D721Med (cell line): ENCODE data around the gene SEZ6L2.

Source experiments
- DNase-seq: peaks from one replicate; pipeline ENCODE4 v3.0.0; 2011; ENCODE audit warnings: low spot score; ENCODE audit not compliant: insufficient read length
- FAIRE-seq: peaks from 2 replicates; lab custom pipeline; 2011; peaks lifted over from hg19 to GRCh38; lab: Jason Lieb, UNC
- TF ChIP-seq, protein P1 (sequence below): IDR thresholded peaks from 2 replicates; pipeline ENCODE4 v1.5.1; 2012; ENCODE audit warnings: mild to moderate bottlenecking, control low read depth; ENCODE audit not compliant: insufficient read depth; ENCODE audit errors: missing control alignments

SEZ6L2 gene

DNA sequence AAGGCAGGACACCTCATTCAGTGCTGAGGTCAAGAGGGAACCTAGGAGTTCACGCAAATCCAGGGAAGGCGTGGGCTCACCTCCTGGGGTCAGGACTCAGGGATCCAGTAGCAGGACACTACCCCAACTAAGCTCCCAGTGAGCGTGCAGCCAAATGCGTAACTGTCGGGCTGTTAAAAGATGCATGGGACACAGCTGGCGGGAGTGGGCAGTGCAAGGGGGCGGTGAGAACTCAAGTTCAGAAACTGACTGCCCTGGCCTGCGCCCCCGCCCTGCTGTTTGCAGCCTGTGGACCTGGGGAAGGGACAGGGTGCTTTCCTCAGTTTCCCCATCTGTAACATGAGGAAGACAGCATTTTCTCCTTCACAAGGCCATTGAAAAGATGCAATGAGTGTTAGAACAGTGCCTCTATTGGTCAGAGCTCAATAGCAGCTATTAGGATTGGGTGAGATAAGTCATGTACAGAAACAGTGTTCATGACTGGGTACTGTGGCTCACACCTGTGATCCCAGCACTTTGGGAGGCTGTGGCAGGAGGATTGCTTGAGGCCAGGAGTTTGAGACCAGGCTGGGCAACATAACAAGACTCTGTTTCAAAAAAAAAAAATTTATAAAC, 56.5 kb downstream of the SEZ6L2 start:
- TF ChIP-seq, protein P1, sequence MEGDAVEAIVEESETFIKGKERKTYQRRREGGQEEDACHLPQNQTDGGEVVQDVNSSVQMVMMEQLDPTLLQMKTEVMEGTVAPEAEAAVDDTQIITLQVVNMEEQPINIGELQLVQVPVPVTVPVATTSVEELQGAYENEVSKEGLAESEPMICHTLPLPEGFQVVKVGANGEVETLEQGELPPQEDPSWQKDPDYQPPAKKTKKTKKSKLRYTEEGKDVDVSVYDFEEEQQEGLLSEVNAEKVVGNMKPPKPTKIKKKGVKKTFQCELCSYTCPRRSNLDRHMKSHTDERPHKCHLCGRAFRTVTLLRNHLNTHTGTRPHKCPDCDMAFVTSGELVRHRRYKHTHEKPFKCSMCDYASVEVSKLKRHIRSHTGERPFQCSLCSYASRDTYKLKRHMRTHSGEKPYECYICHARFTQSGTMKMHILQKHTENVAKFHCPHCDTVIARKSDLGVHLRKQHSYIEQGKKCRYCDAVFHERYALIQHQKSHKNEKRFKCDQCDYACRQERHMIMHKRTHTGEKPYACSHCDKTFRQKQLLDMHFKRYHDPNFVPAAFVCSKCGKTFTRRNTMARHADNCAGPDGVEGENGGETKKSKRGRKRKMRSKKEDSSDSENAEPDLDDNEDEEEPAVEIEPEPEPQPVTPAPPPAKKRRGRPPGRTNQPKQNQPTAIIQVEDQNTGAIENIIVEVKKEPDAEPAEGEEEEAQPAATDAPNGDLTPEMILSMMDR: no peak
- no peak for FAIRE-seq
- DNase-seq: no peak

DNA sequence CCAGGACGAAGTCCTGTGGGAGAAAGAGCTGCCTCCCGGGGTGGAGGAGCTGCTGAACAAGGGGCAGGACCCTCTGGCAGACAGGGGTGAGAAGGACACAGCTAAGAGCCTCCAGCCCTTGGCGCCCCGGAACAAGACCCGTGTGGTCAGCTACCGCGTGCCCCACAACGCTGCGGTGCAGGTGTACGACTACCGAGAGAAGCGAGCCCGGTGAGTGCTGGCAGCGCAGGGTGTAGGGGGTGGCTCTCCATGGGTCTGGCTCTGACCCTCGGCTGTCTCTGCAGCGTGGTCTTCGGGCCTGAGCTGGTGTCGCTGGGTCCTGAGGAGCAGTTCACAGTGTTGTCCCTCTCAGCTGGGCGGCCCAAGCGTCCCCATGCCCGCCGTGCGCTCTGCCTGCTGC, 57.7 kb downstream of the SEZ6L2 start:
- TF ChIP-seq, protein P1: no peak
- no peak for DNase-seq
- FAIRE-seq: no peak

DNA sequence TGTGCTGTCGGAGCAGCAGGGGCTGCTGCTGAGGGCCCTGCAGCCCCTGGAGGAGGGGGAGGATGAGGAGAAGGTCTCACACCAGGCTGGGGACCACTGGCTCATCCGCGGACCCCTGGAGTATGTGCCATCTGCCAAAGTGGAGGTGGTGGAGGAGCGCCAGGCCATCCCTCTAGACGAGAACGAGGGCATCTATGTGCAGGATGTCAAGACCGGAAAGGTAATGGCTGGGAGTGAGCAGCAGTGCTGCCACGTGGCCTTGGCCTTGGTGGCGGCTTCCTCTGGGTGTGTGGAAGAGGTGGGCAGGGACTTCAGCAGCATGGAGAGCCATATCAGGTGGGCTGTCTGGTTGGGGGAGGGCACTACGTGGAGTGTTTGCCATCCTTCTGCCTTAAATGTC, 59.1 kb downstream of the SEZ6L2 start:
- no peak for DNase-seq
- TF ChIP-seq, protein P1: no peak
- FAIRE-seq: no peak

DNA sequence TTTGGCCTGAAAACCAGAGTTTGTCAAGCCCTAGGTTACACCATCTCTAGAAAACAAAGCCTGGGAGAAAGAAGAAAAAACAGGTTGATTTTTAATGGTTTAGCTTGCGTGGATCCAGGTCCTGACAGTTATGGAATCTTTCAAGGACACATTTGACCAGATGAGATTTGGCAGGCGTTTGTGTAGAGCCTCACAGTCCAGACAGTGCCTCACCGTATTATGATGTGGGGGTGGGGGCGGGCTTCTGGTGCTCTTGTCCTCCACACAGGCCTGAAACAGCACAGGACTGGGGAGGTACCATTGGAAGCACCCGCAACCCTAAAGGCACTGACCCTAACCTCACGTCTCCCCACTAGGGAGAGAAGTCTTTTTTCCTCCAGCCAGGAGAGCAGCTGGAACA, 59.5 kb downstream of the SEZ6L2 start:
- DNase-seq (no peak), FAIRE-seq (no peak)
- TF ChIP-seq, protein P1: no peak

DNA sequence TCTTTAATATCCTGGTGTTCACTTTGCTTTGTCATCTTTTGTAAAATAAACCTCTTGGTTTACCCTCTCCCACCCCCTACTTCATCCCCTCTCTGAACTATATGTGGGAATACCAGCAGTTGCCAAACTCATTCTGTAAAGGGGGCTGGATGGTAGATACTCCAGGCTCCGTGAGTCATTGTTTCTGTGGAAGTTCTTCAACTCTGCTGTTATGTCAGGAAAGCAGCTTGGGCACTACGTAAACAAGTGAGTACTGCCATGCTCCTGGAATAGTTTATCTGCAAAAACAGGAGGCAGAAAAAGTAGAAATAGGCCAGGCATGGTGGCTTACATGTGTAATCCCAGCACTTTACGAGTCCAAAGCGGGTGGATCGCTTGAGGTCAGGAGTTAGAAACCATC, 61.5 kb downstream of the SEZ6L2 start:
- TF ChIP-seq, protein P1: no peak
- no peak for FAIRE-seq
- DNase-seq: no peak

DNA sequence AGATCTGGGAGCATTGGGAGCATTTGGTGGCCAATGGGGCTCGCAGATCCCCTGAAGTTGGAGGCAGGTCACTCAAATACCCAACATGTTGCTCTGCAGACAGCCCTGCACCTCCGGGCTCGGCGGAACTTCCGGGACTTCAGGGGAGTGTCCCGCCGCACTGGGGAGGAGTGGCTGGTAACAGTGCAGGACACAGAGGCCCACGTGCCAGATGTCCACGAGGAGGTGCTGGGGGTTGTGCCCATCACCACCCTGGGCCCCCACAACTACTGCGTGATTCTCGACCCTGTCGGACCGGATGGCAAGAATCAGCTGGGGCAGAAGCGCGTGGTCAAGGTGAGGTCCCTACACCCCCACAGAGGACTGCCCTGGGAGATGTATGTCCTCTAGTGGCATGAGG, 62.7 kb downstream of the SEZ6L2 start:
- FAIRE-seq (no peak), DNase-seq (no peak)
- TF ChIP-seq, protein P1: no peak

DNA sequence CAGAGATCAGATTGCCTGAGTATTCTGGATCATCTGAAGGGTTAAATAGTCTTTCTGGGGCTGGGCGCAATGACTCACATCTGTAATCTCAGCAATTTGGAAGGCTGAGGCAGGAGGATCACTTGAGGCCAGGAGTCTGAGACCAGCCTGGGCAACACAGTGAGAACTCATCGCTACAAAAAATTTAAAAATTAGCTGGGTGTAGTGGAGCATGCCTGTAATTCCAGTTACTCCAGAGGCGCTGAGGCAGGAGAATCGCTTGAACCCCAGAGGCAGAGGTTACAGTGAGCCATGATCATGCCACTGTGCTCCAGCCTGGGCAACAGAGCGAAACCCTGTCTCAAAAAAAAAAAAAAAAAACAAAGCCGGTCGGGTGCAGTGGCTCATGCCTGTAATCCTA, 63.4 kb downstream of the SEZ6L2 start:
- TF ChIP-seq, protein P1: no peak
- DNase-seq (no peak), FAIRE-seq (no peak)
